Activated effector memory CD4-positive, alpha-beta T cell treated with Interleukin-2 at 50 U/mL for 16 hours (primary cell): Measurements from ENCODE around the gene NLK.
A peak's percentile ranks its signal among the peaks of the same experiment; 100 is the strongest.

Experiments
- DNase-seq: peaks from one replicate; pipeline ENCODE4 v3.0.0-alpha.2; 2020

Gene NLK

GRCh38 chr17:28041068-28041843 lies 1.2 kb upstream of the NLK start:
- DNase-seq = peak; percentile 99

- DNase-seq = no peak
Measured at GRCh38 chr17:28041844-28042656, 427 bp upstream of the NLK start.

- DNase-seq = no peak
Measured at GRCh38 chr17:28042721-28043291, 329 bp downstream of the NLK start.

- no peak for DNase-seq
Measured at GRCh38 chr17:28043296-28043695, 819 bp downstream of the NLK start.

- DNase-seq = no peak
Measured at GRCh38 chr17:28043741-28044140, 1.3 kb downstream of the NLK start.

GRCh38 chr17:28045304-28045703 lies 2.8 kb downstream of the NLK start:
- DNase-seq = no peak

GRCh38 chr17:28046034-28046825 lies 3.8 kb downstream of the NLK start:
- no peak for DNase-seq

GRCh38 chr17:28047806-28048205 lies 5.3 kb downstream of the NLK start:
- no peak for DNase-seq

- no peak for DNase-seq
Measured at GRCh38 chr17:28049071-28049470, 6.6 kb downstream of the NLK start.

- no peak for DNase-seq
Measured at GRCh38 chr17:28053044-28053670, 10.7 kb downstream of the NLK start.

- DNase-seq = no peak
Measured at GRCh38 chr17:28053725-28054124, 11.2 kb downstream of the NLK start.

GRCh38 chr17:28055546-28056275 lies 13.2 kb downstream of the NLK start:
- no peak for DNase-seq

GRCh38 chr17:28056276-28056620 lies 13.8 kb downstream of the NLK start:
- no peak for DNase-seq

- DNase-seq = no peak
Measured at GRCh38 chr17:28057731-28058246, 15.3 kb downstream of the NLK start.

GRCh38 chr17:28059675-28060074 lies 17.2 kb downstream of the NLK start:
- no peak for DNase-seq

GRCh38 chr17:28065706-28066105 lies 23.2 kb downstream of the NLK start:
- no peak for DNase-seq

GRCh38 chr17:28069061-28069460 lies 26.6 kb downstream of the NLK start:
- no peak for DNase-seq

GRCh38 chr17:28071179-28071578 lies 28.7 kb downstream of the NLK start:
- no peak for DNase-seq

- no peak for DNase-seq
Measured at GRCh38 chr17:28071891-28072606, 29.6 kb downstream of the NLK start.

- DNase-seq = no peak
Measured at GRCh38 chr17:28072936-28073533, 30.6 kb downstream of the NLK start.

GRCh38 chr17:28074010-28074409 lies 31.5 kb downstream of the NLK start:
- DNase-seq = no peak
